NT2/D1 (cell line): Measurements from ENCODE around the gene ITIH5.

Experiments used
- SUZ12 ChIP-seq: IDR thresholded peaks from 2 replicates; pipeline ENCODE4 v1.6.1; 2011; ENCODE audit not compliant: insufficient read length, insufficient read depth; ENCODE audit errors: extremely low read depth
- YY1 ChIP-seq: IDR thresholded peaks from 2 replicates; pipeline ENCODE4 v1.6.1; 2011; ENCODE audit not compliant: insufficient read length, insufficient read depth

GRCh38 chr10:7515439-7515838 lies 151.3 kb downstream of the ITIH5 start:
- TF ChIP-seq YY1 = no peak
- no peak for TF ChIP-seq SUZ12
